ENCODE results near the gene PDZK1IP1.
"Not testable (repeated sequence)": the region's sequence is repeated elsewhere in the genome, so short reads cannot be mapped to it uniquely, and the experiment has no call there.

Gene PDZK1IP1

DNA sequence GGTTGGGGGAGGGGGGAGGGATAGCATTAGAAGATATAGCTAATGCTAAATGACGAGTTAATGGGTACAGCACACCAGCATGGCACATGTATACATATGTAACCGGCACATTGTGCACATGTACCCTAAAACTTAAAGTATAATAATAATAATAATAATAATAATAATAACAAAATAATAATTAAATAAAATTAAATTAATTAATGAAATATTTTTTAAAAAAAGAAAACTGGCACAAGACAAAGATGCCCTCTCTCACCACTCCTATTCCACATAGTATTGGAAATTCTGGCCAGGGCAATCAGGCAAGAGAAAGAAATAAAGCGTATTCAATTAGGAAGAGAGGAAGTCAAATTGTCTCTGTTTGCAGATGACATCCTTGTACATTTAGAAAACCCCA is 31.9 kb downstream of the PDZK1IP1 start:
- H3K36me3 Mint-ChIP-seq; H3K9me3 Mint-ChIP-seq (ENCODE audit: low read depth); H3K27ac Mint-ChIP-seq; H3K4me3 Mint-ChIP-seq; H3K4me1 Mint-ChIP-seq (ENCODE audit: low read depth): not testable (repeated sequence)
- H3K27me3 Mint-ChIP-seq: peaks cover 21% of the 10 kb centered on the region

- H3K9me3 Mint-ChIP-seq (ENCODE audit: low read depth); H3K27ac Mint-ChIP-seq; H3K36me3 Mint-ChIP-seq; H3K4me1 Mint-ChIP-seq (ENCODE audit: low read depth); H3K4me3 Mint-ChIP-seq: not testable (repeated sequence)
- peaks cover 22% of the 10 kb centered on the region for H3K27me3 Mint-ChIP-seq
Observed at GRCh38 chr1:47156457-47156856, 33.4 kb downstream of the PDZK1IP1 start.

DNA sequence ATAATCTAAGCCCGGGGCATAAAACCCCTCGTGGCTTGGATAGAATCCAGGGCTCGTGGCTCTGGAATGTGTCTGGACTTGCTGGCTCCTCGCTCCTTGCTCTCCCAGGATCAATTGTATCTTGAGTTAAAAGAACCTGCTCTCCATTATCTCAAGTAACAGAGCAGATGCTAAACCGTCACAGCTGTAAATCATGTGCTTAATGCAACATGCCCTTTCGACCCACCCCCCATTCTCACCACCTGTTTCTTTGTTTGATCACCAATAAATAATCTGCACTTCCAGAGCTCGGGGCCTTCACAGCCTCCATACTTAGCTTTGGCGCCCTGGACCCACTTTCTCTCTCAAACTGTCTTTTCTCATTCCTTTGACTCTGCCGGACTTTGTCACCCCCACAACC is 40.7 kb downstream of the PDZK1IP1 start:
- peaks cover 21% of the 10 kb centered on the region for H3K27me3 Mint-ChIP-seq
- not testable (repeated sequence) for H3K36me3 Mint-ChIP-seq; H3K9me3 Mint-ChIP-seq (ENCODE audit: low read depth); H3K4me3 Mint-ChIP-seq; H3K4me1 Mint-ChIP-seq (ENCODE audit: low read depth); H3K27ac Mint-ChIP-seq

DNA sequence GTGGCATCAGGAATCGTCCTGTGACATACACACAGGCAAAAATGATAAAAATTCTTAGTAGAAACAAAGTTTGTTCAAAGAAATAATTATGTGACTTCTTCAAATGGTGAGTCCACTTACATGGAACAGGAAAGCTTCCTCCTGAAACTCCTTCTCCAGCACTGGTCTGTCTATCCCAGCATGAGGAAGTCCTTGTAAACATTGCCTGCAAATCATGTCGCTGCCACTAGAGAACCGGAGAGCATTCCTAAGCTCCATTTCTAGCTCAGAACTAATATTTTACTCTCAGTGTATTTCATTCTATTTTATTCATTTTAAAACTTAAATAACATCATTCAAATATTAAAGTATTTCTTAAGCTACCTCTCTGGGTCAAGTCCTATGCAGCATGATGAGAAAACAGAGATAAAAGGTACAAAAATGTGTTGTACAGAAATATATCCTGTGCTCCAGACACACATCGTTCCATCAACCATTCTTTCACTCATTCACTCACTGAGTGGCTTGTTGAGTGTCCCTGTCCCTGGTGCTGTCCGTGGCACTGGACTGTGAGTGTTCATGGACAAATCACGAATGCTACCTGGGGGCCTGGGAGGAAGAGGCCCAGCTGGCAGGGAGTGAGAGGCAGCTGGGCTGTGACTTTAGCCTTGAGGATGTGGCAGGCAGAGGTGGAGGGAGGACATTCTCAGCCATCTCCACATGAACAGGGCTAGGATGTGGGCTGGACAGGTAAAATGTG is 42.6 kb downstream of the PDZK1IP1 start:
- Mint-ChIP-seq H3K4me3 (no peak overlapping the region), H3K36me3 (no peaks in the 10 kb centered on the region), H3K4me1 (ENCODE audit: low read depth) (no peaks in the 10 kb centered on the region), H3K27ac (no peak overlapping the region), H3K9me3 (ENCODE audit: low read depth) (no peaks in the 10 kb centered on the region), H3K27me3 (peaks cover 19% of the 10 kb centered on the region)

GRCh38 chr1:47146495-47146894 is 43.3 kb downstream of the PDZK1IP1 start:
- H3K9me3 Mint-ChIP-seq (ENCODE audit: low read depth); H3K4me1 Mint-ChIP-seq (ENCODE audit: low read depth); H3K36me3 Mint-ChIP-seq; H3K27ac Mint-ChIP-seq; H3K4me3 Mint-ChIP-seq: not testable (repeated sequence)
- peaks cover 17% of the 10 kb centered on the region for H3K27me3 Mint-ChIP-seq

- not testable (repeated sequence) for H3K36me3 Mint-ChIP-seq; H3K9me3 Mint-ChIP-seq (ENCODE audit: low read depth); H3K4me1 Mint-ChIP-seq (ENCODE audit: low read depth); H3K27me3 Mint-ChIP-seq; H3K27ac Mint-ChIP-seq; H3K4me3 Mint-ChIP-seq
Observed at GRCh38 chr1:47143654-47144053, 46.2 kb downstream of the PDZK1IP1 start.

DNA sequence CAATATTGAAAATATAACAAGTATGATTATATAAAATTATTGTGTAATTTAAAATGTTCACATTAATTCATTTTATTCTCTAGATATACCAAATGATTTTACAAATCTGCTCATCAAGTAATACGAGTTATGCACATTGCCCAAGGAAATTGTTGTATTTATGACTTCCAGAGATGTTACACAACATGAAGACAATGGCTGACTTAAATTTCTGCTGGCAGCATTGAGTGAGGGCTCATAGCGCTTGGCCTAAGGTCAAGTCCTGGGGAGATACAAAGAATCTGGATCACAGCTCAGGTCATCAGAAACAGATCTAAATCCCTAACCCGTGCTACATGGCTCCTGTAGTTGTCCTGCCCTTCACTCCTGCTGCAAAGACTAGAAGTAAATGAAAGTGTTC is 49.5 kb downstream of the PDZK1IP1 start:
- not testable (repeated sequence) for H3K27ac Mint-ChIP-seq; H3K4me1 Mint-ChIP-seq (ENCODE audit: low read depth); H3K4me3 Mint-ChIP-seq; H3K27me3 Mint-ChIP-seq; H3K9me3 Mint-ChIP-seq (ENCODE audit: low read depth); H3K36me3 Mint-ChIP-seq

GRCh38 chr1:47137925-47138615 is 51.8 kb downstream of the PDZK1IP1 start:
- Mint-ChIP-seq H3K4me1 (ENCODE audit: low read depth) (no peaks in the 10 kb centered on the region), H3K9me3 (ENCODE audit: low read depth) (no peaks in the 10 kb centered on the region), H3K27ac (no peak overlapping the region), H3K36me3 (no peaks in the 10 kb centered on the region), H3K4me3 (no peak overlapping the region), H3K27me3 (peaks cover 5% of the 10 kb centered on the region)

- H3K4me1 Mint-ChIP-seq (ENCODE audit: low read depth): no peaks in the 10 kb centered on the region
- no peaks in the 10 kb centered on the region for H3K36me3 Mint-ChIP-seq
- no peaks in the 10 kb centered on the region for H3K9me3 Mint-ChIP-seq (ENCODE audit: low read depth)
- H3K27ac Mint-ChIP-seq: no peak within 1 kb of the TSS
- no peak within 1 kb of the TSS for H3K4me3 Mint-ChIP-seq
- H3K27me3 Mint-ChIP-seq: peaks cover 5% of the 10 kb centered on the region
Observed at GRCh38 chr1:47137198-47137597, 52.6 kb downstream of the PDZK1IP1 start, which contains the start of gene CYP4A22. Gene CYP4A22 (plus strand): TSS chr1:47137441. CDS start chr1:47137486, 45 bp downstream.
